GM12878 (cell line): ENCODE measurements around the gene NLGN2. TPM values are rescaled to one million over a fixed set of nuclear protein-coding genes. Genes with fewer than 3 reads are reported as not detected.

Experiments
- ATAC-seq: fragments of 200-7000 bp; cut with Tn5 transposase; 3 replicates; pipeline ENCODE4 v1.9.1; 2020; ENCODE audit warnings: mild to moderate bottlenecking, moderate library complexity
- BruUV-seq: library from RNA; stranded (reverse); fragments of 400-500 nt; replicated peaks from 2 replicates; lab custom pipeline; 2021; lab: Mats Ljungman, UMichigan
- CTCF ChIA-PET: fragments of 300-600 bp; sonication (Branson Sonifier 250); formaldehyde crosslinking; extraction: SDS; loops from one replicate; lab custom pipeline; 2021; ENCODE audit warnings: inconsistent platforms; lab: Yijun Ruan, JAX
- POLR2A ChIA-PET: fragments of 350-600 bp; formaldehyde crosslinking; extraction: SDS; loops from one replicate; lab custom pipeline; 2021; ENCODE audit warnings: inconsistent platforms; lab: Charles Lee
- RAD21 ChIA-PET: fragments of 300-600 bp; sonication (Branson Sonifier 250); formaldehyde crosslinking; loops from one replicate; lab custom pipeline; 2023; ENCODE audit warnings: antibody characterized with exemption; ENCODE audit not compliant: unreplicated experiment; lab: Charles Lee
- SMC1A ChIA-PET: fragments of 300-600 bp; sonication (Branson Sonifier 250); formaldehyde crosslinking; loops from one replicate; lab custom pipeline; 2023; ENCODE audit not compliant: unreplicated experiment, uncharacterized antibody; lab: Charles Lee
- DNase-seq: peaks from one replicate; pipeline ENCODE4 v3.0.0-alpha.2; 2011; ENCODE audit warnings: low read depth, low spot score
- FAIRE-seq: peaks from 3 replicates; lab custom pipeline; 2011; peaks lifted over from hg19 to GRCh38; lab: Jason Lieb, UNC
- H2AFZ ChIP-seq: 2 replicates; pipeline ENCODE4 v1.6.0; 2011; ENCODE audit warnings: low read depth, low read length, control low read depth; ENCODE audit not compliant: control insufficient read depth
- H3K27ac ChIP-seq: 2 replicates; pipeline ENCODE4 v1.5.1; 2011; ENCODE audit warnings: control low read depth; ENCODE audit not compliant: control insufficient read depth, insufficient read depth
- H3K27me3 ChIP-seq, 2 experiments: replicated peaks in 1 of 2; 2 replicates each; pipeline versions ENCODE4 v1.6.0 to v1.6.1; 2011; ENCODE audit warnings: low read length in 1 of 2; ENCODE audit not compliant: control insufficient read depth in 2 of 2, insufficient read depth in 2 of 2
- H3K36me3 ChIP-seq, 2 experiments: 2 replicates each; pipeline ENCODE4 v1.5.1; 2011; ENCODE audit warnings: low read length in 1 of 2; ENCODE audit not compliant: control insufficient read depth in 2 of 2, insufficient read depth in 2 of 2
- H3K4me1 ChIP-seq: 2 replicates; pipeline ENCODE4 v1.6.1; 2011; ENCODE audit warnings: mild to moderate bottlenecking, low read length, moderate library complexity, mixed read lengths; ENCODE audit not compliant: control insufficient read depth, insufficient read depth
- H3K4me2 ChIP-seq: 2 replicates; pipeline ENCODE4 v1.6.0; 2011; ENCODE audit warnings: control low read depth; ENCODE audit not compliant: control insufficient read depth, insufficient read depth
- H3K4me3 ChIP-seq: fragments of 200-600 bp; sonication (generic); 2 replicates; pipeline ENCODE4 v1.5.1; 2016
- H3K79me2 ChIP-seq: 2 replicates; pipeline ENCODE4 v1.6.0; 2011; ENCODE audit warnings: low read length; ENCODE audit not compliant: control insufficient read depth, insufficient read depth
- H3K9ac ChIP-seq: 2 replicates; pipeline ENCODE4 v1.8.0; 2011; ENCODE audit warnings: low read length, control low read depth, mixed read lengths; ENCODE audit not compliant: control insufficient read depth, insufficient read depth
- H3K9me3 ChIP-seq: replicated peaks from 3 replicates; pipeline ENCODE4 v1.5.1; 2011; ENCODE audit warnings: mild to moderate bottlenecking, low read length; ENCODE audit not compliant: control insufficient read depth, insufficient read depth
- H4K20me1 ChIP-seq: 2 replicates; pipeline ENCODE4 v1.6.0; 2011; ENCODE audit not compliant: control insufficient read depth, insufficient read depth
- NR2C2 ChIP-seq: IDR thresholded peaks from 2 replicates; pipeline ENCODE4 v1.6.1; 2011; ENCODE audit warnings: borderline replicate concordance, low read depth; ENCODE audit not compliant: control insufficient read depth, insufficient read length
- POLR2A ChIP-seq: IDR thresholded peaks from 2 replicates; pipeline ENCODE4 v1.6.1; 2011; ENCODE audit warnings: low read depth, mild to moderate bottlenecking, low read length
- RB1 ChIP-seq: fragments of 450-650 bp; formaldehyde crosslinking; IDR thresholded peaks from 2 replicates; pipeline ENCODE4 v1.6.1; 2017; ENCODE audit warnings: mild to moderate bottlenecking, borderline replicate concordance
- WGBS: methylation state at CpG from one replicate; pipeline ENCODE4 v1.1.6; 2016; ENCODE audit warnings: low lambda C conversion rate; ENCODE audit not compliant: insufficient replicate concordance, insufficient coverage; ENCODE audit errors: missing lambda C conversion rate; 5-methylcytosine and 5-hydroxymethylcytosine counted together
- in situ Hi-C: fragments of 300-500 bp; cut with MboI; formaldehyde crosslinking; loops from 9 replicates; pipeline ENCODE4 v1.14.3; 2018; ENCODE audit warnings: mixed read lengths
- intact Hi-C: fragments of 100-400 bp; cut with micrococcal nuclease; formaldehyde crosslinking; loops from one replicate; pipeline ENCODE4 v1.14.2; 2022; ENCODE audit not compliant: unreplicated experiment
- polyA plus RNA-seq, 11 experiments: library from polyadenylated mRNA; depleted of rRNA in 4 of 11; unstranded in 6 of 11; stranded (reverse) in 5 of 11; fragments of >200 nt; fragmentation: Nextera tagmentation in 4 of 11; fragmentation: Illumina TruSeq in 1 of 11; extraction: Ambion mirVana in 4 of 11; extraction: Trizol in 1 of 11; gene quantifications; 1 replicate in 1 of 11; 2 replicates in 10 of 11; pipeline versions ENCODE4 v1.2.1 to v1.2.3, GENCODE V29; 2011 to 2016; ENCODE audit warnings: inconsistent platforms in 2 of 11, missing spikeins in 2 of 11, low read depth in 1 of 11
- total RNA-seq, 4 experiments: library from RNA; depleted of rRNA in 3 of 4; stranded (reverse); fragments of >200 nt in 3 of 4; fragmentation: Illumina TruSeq in 1 of 4; extraction: Trizol in 1 of 4; gene quantifications; 2 replicates each; pipeline versions ENCODE4 v1.2.1 to v1.2.3, GENCODE V29; 2013 to 2021

Gene NLGN2
- total and polyA plus RNA-seq, 10 of the 15 experiments (the other 5 are each of a cell fraction or from before 2014, with no cell fraction given) = 0.02 to 0.87 (median 0.11) TPM; not detected in 2

DNA sequence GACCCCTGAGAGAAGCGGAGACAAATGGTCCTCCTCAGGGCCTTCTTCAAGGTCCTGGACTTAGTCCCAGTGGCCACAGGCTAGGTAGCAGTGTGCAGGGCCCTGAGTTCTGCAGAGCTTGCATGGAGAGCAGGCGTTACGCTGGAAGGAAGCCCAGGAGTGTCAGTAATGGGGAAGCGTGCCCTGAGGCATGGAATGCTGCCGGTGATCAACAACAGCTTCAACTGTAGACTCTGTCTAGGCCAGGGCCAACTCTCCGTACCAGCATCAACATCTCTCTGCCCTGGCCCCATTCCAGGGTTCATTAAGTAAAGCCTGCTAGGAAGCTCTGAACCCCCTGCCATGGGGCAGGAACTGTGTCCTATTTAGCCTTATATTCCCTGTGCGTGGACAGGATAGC, 27.3 kb upstream of the NLGN2 start:
- FAIRE-seq = no peak
- BruUV-seq = no TSS peak
- CTCF ChIA-PET = no interaction called here

DNA sequence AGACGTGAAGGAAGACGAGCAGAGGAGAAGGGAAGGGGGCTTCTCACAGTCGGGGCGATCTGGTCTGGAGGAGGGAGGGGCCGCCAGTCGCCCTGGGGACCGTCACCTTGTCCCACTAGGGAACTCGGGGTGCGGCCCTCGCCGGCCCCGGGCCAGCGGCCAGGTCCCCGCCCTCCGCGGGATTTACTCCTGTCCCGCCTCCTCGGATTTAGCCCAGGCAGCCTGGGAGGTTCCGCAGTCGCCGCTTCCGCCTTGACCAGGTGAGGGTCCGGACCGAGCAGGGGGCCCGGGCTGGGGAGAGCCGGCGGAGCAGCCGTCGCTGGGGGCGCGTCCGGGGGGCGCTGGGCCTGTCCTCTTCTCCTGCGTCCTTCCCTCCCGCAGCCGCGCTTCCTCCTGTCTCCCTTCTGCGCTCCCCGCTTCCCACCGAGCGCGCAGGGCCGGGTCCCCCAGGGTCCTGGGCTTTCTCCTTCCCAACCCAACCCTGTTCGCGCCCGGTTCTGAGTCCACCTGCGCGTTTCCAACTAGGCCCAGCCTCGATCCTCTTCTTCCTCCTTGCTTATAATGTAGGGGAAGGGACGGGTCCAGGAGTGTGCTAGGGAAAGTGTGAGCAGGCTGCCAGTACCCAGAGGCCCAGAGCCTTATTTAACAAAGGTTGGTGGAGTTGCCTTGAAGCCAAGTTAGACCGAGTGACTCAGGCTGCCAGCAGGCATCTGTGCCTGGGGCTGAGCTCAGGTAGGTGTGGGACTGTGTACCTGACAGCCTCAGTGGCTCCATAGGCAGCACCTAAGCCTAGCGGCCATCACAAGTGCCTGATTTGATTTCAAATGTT, 26.6 kb upstream of the NLGN2 start, which contains the start of gene TNK1:
Gene TNK1, plus strand, starts transcription at position 235 of the 829 bp plus-strand sequence. CDS start 1,838 bp downstream, outside the sequence.
- H3K9ac ChIP-seq = no peak within 1 kb of the TSS
- in situ Hi-C loops = no loop called here

More for the DNA sequence above, 27.3 kb upstream of the NLGN2 start:
- SMC1A ChIA-PET = no interaction called here
- Histone ChIP-seq H3K9ac (no peak overlapping the region), H3K4me2 (no peak overlapping the region), H3K27ac (no peak overlapping the region), H2AFZ (no peak overlapping the region), H3K36me3 (no peaks in the 10 kb centered on the region), H3K27me3 (peaks cover 4 to 5% of the 10 kb centered on the region in 2 experiments; a peak in 3 of 4 replicates), H4K20me1 (no peaks in the 10 kb centered on the region), H3K9me3 (peaks cover 3% of the 10 kb centered on the region; the same call in 2 of the 3 replicates), H3K4me3 (no peak overlapping the region), H3K79me2 (no peaks in the 10 kb centered on the region), H3K4me1 (peaks cover 8% of the 10 kb centered on the region; the same call in 1 of the 2 replicates)
- intact Hi-C loops (no loop called here), in situ Hi-C loops (no loop called here)
- RAD21 ChIA-PET = no interaction called here
- no peak for TF ChIP-seq NR2C2
- ATAC-seq (no peak), DNase-seq (no peak)
- 68% methylated on average over 7 of the region's 7 CpGs for WGBS
- POLR2A ChIA-PET = interaction anchor here (0.6 kb wide), 1 partner anchor 225 kb away, joined by 3 read pairs; no protein-coding TSS in a partner anchor

More for the DNA sequence above, 26.6 kb upstream of the NLGN2 start, which contains the start of gene TNK1:
- ATAC-seq = no peak
- H3K36me3 ChIP-seq = no peaks in the 10 kb centered on the region
- no peak for TF ChIP-seq RB1
- TF ChIP-seq POLR2A = peak; percentile 31; the same call in 1 of the 2 replicates
- TF ChIP-seq, all 136 proteins: peak for 1
- BruUV-seq = no TSS peak
- Histone ChIP-seq H3K27ac (no peak within 1 kb of the TSS), H4K20me1 (no peaks in the 10 kb centered on the region), H3K4me3 (no peak within 1 kb of the TSS), H3K4me1 (peaks cover 8% of the 10 kb centered on the region; the same call in 1 of the 2 replicates), H3K27me3 (peaks cover 4 to 5% of the 10 kb centered on the region in 2 experiments; a peak in 3 of 4 replicates), H3K79me2 (no peaks in the 10 kb centered on the region), H3K4me2 (no peak within 1 kb of the TSS), H3K9me3 (peaks cover 3% of the 10 kb centered on the region; the same call in 2 of the 3 replicates), H2AFZ (no peak within 1 kb of the TSS)
- WGBS = 18% methylated on average over 43 of the region's 52 CpGs
- POLR2A ChIA-PET = no interaction called here
- CTCF ChIA-PET = no interaction called here
- SMC1A ChIA-PET = no interaction called here
- FAIRE-seq = no peak
- no peak for DNase-seq
- intact Hi-C loops = no loop called here
- RAD21 ChIA-PET = no interaction called here
